NCI-H2196 treated with DMSO at 0.1 percent for 48 hours (cell line): ENCODE measurements around the gene PTPRN2.

Experiments
- DNase-seq: peaks from one replicate; lab custom pipeline; 2025; ENCODE audit not compliant: unreplicated experiment; lab: John Stamatoyannopoulos, UW

Gene PTPRN2

GRCh38 chr7:157886266-157886665 lies 701.4 kb downstream of the PTPRN2 start:
- DNase-seq, result no peak

- DNase-seq, result no peak
Measured at GRCh38 chr7:157885140-157885539, 702.5 kb downstream of the PTPRN2 start.

DNA sequence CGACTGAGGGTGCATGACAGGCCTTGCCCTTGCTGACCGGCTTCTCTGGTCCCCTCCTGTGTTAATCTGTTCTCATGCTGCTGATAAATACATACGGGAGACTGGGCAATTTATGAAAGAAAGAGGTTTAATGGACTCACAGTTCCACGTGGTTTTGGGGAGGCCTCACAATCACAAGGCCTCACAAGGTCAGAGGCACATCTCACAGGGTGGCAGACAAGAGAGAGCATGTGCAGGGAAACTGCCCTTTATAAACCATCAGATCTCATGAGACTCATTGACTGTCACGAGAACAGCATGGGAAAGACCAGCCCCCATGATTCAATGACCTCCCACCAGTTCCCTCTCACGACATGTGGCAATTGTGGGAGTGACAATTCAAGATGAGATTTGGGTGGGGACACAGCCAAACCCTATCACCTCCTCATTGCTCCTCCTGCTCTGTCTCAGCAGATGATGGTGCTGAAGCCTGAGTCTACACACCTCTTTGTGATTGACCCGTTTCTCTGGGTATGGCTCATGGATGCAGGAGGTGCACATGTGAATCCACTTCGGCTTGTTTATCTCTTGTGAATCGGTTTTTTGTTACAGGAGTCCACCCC lies 703.1 kb downstream of the PTPRN2 start:
- DNase-seq, result no peak

- no peak for DNase-seq
Measured at GRCh38 chr7:157881048-157881771, 706.4 kb downstream of the PTPRN2 start.

DNA sequence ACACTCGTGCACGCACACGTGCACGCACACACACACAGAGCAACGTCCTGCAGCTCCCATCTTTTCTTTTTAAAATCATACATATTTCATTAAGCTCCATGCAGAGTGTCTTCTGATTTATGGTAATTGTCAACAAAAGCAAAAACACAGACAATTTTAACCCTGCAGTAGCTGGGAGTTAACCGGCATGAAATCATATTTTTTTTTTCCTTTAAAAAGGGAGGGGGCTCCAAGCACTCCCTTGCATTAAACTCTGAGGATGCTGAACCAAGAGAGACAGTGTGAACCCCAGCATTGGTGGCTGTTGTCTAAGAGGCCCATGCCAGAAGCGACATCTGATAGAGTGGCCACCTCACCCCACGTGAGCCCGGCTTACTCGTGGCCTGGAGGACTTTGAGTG lies 708.2 kb downstream of the PTPRN2 start:
- no peak for DNase-seq

GRCh38 chr7:157877298-157878090 lies 710.1 kb downstream of the PTPRN2 start:
- DNase-seq, result no peak

GRCh38 chr7:157876469-157877285 lies 710.9 kb downstream of the PTPRN2 start:
- no peak for DNase-seq

GRCh38 chr7:157875230-157876179 lies 712.1 kb downstream of the PTPRN2 start:
- DNase-seq, result no peak

DNA sequence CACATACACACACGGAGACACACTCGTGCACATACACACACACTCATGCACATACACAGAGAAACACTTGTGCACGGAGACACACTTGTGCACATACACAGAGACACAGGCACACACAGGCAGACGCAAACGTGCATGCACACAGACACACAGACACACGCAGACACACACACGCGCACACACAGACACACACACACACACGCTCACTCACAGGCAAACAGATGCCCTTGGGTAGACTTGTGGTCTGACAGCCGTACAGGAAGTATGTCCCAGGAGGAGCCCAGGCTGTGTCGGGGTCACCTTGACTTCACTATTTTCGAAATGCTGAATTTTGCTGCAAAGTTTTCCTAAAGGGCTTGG lies 712.8 kb downstream of the PTPRN2 start:
- DNase-seq, result no peak

DNA sequence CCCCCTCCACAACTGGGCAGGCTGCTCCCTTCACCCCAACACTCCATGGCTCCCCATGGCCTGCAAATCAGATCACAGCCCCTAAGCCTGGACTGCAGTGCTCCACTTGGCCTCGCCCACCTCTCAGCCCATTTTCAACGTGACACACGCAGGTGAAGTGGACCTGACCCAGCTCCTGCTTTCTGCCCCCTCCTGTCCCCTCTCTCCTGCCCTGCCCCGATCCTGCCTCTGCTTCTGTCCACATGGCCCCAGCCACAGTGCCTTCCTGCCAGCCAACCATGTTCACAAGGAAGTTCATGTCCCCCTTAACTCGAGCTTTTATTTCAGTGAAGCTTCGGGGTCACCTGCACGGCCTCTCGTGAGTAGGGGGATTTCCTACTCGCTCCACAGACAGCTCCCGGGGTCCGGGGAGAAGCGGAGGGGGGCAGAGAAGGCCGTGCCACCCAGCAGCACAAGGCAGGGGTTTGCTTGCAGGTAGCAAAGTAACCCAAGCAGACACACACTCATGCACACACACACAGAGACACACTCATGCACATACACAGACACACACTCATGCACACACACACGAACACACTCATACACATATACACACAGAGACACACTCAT lies 713.3 kb downstream of the PTPRN2 start:
- DNase-seq, result no peak

DNA sequence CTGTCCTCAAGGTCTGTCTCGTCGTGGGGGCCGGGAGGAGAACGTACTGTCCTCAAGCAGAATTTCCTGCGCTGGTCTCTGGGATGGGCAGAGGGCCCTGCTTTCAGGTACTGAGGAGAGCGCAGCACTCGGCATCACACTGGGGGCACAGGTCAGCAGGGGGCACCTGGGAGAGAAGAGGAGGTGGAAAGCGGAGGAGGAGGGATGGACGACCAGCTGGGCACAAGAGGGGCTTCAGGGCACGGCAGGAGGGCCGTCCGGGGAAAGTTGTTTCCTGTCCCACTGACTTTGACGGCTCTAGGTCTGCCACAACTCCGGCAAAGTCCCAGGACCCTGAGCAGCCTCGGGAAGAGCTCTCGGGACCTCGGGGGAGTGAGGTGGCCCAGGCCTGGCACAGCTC lies 714.0 kb downstream of the PTPRN2 start:
- no peak for DNase-seq

DNA sequence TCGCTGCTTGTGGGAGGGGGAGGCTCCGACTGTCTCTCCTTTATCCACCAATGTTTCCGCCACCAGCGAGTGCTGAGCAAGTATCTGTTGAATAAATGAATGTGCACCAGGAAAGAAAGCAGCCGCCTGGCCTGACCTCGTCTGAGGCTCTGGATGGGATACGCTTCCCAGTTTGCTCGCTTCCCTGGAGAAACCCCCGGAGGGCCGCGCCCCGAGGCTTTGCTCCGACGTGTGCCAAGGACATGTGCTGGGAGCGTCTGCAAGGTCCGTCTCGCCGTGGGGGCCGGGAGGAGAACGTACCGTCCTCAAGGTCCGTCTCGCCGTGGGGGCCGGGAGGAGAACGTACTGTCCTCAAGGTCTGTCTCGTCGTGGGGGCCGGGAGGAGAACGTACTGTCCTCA lies 714.4 kb downstream of the PTPRN2 start:
- no peak for DNase-seq

- DNase-seq, result no peak
Measured at GRCh38 chr7:157872447-157872846, 715.2 kb downstream of the PTPRN2 start.

DNA sequence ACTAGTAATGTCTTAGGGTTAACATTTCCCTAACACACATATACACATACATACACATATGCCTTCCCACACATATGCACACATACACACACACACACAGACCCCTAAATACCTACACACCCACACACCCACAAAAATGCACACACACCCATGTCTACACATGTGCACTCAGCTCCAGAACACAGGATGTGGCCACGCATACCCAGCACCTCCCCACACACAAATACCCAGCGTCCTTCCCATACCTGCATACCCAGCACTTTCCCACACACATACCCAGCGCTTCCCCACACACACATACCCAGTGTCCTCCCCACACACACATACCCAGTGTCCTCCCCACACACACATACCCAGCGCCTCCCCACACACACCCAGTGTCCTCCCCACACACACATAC lies 715.9 kb downstream of the PTPRN2 start:
- no peak for DNase-seq

DNA sequence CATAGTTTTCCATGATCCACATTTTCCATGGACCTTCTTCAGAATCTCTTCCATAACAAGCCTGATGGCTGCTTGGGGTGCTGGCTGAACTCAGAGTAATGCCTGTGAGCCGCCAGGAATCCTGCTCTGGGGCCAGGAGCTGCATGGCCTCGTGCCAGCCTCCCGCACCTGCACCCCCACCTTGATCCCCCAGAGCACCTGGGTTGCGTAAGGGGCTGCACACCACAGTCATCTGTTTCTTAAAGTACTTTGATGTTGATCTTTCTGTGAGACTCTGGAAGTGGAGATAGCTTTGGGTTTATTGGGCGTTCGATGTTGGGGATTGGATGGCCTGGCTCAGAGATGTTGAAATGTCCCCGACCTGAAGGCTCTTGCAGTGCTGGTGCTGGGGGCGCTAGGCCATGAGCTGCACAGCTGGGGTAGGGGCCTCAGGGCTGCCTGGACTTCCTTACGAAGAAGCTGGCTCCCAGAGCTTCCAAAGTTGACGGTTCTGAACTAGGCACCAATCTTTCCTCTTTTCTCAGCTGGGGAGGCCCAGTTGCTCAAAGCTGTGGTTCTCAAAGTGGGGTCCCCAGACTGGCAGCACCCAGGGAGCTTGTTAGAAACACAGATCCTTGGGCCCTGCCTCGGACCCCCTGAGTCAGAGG lies 716.9 kb downstream of the PTPRN2 start:
- DNase-seq, result no peak

- DNase-seq, result no peak
Measured at GRCh38 chr7:157869793-157870192, 717.8 kb downstream of the PTPRN2 start.

- no peak for DNase-seq
Measured at GRCh38 chr7:157867685-157868305, 719.8 kb downstream of the PTPRN2 start.

DNA sequence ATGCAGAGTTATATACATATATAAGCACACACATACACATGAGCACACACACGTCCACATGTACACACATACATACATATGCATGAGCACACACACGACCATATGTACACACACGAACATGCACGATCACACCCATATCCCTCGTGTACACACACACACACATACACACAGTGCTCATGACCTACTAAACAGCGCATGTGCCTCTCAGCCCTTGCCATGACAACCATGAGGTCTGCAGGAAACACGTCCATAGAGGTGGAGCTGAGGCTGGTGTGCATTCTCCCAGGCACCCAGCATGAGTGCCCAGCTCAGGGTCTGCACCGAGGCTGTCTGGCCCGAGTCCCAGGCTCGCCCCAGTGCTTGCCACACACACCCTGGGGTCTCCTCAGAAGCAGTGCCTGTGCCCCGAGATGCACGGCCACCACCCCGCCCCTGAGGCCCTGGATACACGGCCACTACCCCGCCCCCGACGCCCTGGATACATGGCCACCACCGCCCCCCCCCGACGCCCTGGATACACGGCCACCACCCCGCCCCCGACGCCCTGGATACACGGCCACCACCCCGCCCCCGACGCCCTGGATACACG lies 721.2 kb downstream of the PTPRN2 start:
- DNase-seq, result no peak
